HUDEP-2 (cell line): ENCODE results near the gene KCNQ1.

Experiments
- DNase-seq, 76 experiments: peaks; one replicate each; lab custom pipeline; 2025; ENCODE audit not compliant: unreplicated experiment in 76 of 76; lab: John Stamatoyannopoulos, UW

The KCNQ1 gene

DNA sequence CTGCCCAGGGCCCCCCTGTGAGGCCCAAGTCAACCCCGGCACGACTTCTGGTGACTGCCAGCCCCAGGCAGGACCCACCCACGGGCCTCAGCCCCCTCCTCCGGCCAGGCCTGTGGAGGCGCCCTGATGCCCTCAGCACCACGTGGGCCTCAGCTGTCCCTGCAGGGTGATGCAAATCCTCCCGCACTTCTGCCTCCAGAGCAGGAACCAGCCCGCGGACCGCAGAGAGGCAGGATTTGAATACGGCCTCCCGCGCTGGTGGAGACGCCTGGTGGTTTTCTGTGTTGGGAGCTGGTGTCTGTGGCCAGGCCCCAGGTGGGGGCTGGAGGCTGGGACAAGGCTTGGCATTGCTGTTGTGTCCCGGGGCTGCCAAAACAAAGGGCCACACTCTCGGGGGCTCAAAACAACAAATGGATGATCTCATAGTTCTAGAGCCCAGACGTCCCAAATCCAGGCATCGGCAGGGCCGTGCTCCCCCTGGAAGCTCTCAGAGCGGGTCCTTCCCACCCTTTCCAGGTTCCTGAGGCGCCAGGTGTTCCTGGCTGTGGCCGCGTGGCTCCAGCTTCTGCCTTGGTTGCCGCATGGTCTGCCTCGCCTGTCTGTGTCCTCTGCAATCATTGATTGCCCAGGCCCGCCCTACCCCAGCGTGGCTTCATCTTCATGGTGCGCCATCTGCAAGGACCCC, 19.9 kb upstream of the KCNQ1 start:
- no peak for DNase-seq

DNA sequence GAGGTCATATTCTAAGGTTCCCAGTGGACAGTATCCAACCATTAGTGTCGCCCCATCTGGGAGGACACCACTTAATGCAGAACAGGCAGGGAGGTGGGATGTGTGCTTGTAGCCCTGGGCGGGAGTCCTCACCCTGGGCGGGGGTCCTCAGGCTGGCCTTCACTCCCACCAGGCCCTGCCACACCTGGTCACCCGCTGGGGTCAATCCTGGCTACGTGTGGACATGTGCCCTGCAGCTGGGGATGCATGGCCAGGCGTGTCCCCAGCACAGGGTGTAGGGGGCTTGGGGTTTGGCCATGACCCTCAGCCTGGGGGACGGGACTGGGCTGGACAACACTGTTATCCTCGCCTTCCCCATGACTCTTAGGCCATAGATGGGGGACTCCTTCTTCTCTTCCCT, 19.3 kb upstream of the KCNQ1 start:
- no peak for DNase-seq

DNA sequence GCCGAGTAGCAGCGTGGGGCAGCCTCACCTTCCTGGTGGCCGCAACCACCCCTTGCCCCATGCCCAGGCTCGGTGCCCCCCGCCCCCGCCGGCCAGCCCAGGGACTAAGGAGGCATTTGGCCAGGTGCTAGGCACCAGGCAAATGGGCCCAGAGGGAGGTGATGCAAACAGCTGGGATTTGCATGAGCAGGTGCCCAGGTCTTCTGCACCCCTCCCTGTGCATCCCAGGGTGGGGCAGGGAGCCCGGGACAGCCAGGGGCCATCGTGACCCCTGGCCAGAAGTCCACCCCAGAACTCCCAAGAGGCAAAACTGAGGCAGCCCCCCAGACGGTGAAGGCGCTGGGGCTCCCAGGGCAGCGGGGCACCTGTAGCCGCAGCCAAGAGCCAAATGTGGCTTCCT, 18.6 kb upstream of the KCNQ1 start:
- DNase-seq = no peak

DNA sequence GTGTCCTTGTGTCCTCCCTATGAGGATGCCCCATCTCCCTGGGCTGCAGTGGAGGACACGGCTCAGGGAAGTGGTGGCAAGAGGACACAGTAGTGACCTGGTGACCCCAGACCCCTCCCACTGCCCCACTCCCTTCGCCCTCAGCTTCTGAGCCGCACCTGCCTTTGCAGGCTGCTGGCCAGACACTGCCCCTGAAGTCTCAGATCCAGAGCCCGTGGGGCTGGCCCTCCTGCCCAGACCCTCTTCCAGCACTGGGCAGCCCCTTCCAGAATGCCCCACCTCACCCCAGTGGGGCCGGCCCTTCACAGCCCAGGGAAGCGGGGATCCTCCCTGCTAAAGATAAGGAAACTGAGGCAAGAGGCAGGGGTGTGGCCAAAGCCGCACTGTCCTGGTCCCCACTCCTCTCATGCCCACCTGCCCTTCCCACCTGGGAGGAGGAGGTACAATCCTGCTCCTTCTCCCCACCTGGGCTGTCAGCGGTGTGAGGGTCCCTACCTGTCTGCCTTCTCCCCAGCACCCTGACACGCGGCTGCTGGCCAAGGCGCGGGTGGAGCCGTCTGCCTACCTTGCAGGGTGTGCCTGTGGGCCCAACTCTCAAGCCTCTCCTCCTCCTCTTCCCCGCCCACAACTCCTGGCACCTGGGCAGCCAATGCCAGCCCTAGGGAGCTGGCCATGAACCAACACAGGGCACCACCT, 17.8 kb upstream of the KCNQ1 start:
- DNase-seq = no peak

DNA sequence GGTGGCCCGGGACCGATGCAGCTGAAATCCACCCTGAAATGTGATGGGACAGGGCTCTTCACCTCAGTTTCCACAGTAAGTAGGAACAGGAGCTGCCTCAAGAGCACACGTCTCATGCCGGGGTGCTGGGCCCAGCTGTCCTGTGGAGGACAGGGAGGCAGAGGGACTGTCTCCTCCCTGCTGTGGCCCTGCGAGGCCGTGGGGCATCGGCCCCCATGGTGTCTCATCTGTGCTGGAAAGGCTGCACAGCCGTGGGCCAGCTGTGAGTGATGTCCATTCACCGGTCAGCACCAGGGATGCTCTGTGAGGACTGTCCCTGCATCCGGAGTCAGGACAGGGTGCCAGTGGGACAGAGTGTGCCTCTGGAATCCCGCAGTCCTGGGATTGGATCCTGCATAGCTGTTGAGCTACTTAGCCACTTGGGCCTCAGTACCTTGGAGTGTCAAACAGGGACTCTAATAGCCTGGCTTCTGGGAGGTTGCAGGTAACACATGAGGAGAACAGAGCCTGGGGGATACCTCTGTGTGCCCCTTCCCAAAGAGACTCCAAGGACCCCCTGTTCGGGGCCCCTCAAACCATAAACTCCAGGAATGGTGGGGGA, 17.0 kb upstream of the KCNQ1 start:
- peak in 1 of 76 experiments; percentile 41 for DNase-seq

DNA sequence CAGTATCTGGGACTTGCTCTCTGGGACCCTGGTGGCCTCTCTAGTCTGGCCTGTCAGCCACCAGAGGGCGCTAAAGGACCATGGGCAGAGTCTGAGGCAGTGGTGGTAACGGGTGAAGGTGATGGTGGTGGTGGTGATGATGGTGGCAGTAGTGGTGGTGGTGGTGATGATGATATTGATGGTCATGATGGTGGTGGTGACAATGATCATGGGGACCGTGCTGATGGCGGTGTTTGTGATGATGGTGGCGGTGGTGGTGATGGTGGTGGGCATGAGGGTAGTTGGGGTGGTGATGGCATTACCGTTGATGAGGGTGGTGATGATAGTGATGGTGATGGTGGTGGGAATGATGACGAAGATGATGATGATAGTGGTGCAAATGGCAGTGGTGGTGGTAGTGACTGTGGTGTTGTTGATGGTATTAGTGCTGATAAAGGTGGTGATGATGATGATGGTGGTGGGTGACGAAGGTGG, 16.4 kb upstream of the KCNQ1 start:
- peak in 67 of 76 experiments; percentile 10 to 82 (median 60) for DNase-seq

DNA sequence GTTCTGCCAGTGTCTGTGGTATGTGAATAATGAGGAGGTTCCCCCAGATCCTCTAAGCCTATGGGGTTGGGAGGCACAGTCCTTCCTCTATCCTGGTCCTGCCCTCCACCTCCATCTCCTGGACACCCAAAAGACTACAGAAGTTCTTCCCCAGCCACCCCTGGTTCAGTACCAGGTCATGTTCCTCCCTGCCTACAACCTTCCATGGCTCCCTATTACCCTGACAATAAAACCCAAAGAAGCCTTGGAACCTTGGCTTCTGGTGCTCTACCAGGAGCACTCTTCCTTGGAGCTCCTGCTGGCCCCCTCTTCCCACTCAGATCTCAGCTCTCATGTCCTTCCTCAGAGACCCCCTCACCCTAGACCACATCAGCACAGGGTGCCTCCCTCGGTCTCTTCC, 13.4 kb upstream of the KCNQ1 start:
- no peak for DNase-seq

DNA sequence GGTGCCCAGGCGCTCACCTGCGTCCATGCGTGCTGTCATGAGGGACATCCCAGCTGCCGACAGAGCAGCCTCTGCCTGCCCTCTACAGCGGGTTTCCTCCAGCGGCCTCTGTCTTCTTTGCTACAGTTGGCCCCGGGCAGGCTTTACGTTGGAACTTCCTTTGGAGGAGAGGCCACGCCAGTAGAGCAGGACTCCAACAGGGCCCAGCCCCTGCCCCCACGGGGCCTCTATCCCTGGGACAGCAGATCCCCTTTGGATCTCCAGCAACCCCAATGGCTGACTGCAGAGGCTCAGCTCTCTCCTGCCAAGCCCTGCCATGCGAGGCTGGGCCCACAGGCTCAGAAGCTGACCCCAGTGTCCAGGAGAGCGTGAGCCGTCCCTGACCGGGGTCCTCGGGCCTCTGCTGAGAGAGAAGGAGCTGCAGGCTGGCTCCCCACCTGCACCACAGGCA, 12.6 kb upstream of the KCNQ1 start:
- no peak for DNase-seq

DNA sequence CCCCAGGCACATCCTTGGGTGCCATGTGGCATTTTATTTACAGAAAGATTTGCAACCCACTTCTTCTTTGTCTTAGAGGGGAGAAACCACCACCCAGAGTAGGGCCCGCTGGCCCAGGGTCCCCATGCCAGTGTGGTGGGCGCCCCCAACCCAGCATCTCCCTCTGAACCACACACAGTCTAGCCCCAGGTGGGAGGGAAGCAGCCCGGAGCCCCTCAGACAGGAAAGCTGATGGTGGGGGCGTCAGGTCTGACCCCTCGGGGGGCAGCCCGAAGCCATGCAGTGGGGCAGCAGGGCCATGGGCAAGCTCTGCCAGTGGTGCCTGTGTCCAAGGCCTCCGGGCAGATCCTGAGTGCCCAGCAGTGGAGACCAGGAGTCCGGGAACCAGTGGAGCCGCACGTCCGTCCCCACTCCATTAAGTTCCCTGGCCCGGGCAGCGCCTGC, 12.2 kb upstream of the KCNQ1 start:
- no peak for DNase-seq

DNA sequence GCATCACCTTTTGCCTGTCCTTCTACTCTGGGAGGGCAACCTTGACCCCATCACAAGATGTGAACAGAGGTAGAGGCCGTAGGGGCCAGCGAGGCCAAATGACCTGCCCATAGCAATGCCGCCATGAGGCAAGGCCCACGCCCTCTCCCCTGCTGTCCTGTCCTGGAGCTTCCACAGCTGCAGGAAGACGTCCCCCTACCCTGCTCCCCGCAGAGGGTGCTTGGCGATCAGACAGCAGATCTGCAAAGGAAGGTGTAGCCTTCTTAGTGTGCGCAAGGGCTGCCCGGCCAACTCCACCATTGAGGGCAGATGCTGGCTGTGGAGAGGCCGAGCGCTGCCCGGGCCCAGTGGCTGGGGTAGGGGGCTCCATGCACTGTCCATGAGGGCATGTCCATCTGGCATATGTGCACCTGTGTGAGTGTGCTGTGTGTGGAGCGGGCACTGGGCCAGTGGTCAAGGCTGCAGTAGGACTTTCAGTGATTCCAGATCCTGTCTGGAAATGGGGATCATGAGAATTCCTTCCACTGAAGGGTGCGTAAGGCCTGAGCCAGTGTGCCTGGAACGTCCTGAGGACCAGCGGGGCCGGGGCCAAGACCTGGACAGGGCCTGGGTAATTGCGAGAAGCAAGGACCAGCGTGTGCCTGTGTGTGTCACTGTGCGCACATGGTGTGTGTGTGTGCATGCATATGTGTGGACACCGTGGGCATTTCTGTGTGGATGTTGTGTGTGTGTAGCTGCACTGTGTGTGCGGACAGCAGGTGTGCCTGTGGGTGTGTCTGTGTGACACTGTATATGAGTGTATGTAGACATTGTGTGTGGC, 11.5 kb upstream of the KCNQ1 start:
- no peak for DNase-seq

DNA sequence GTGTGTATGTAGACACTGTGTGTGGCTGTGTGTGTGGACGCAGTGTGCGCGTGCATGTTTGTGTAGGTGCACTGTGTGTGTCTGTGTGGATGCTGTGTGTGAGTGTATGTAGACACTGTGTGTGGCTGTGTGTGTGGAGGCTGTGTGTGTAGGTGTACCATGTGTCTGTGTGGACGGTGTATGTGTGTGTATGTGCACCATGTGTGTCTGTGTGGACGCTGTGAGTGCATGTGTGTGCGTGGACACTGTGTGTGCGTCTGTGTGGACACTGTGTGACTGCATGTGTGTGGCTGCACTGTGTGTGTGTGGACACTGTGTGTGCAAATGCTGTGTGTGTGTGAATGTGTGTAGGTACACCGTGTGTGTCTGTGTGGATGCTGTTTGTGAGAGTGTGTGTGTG, 10.8 kb upstream of the KCNQ1 start:
- no peak for DNase-seq

DNA sequence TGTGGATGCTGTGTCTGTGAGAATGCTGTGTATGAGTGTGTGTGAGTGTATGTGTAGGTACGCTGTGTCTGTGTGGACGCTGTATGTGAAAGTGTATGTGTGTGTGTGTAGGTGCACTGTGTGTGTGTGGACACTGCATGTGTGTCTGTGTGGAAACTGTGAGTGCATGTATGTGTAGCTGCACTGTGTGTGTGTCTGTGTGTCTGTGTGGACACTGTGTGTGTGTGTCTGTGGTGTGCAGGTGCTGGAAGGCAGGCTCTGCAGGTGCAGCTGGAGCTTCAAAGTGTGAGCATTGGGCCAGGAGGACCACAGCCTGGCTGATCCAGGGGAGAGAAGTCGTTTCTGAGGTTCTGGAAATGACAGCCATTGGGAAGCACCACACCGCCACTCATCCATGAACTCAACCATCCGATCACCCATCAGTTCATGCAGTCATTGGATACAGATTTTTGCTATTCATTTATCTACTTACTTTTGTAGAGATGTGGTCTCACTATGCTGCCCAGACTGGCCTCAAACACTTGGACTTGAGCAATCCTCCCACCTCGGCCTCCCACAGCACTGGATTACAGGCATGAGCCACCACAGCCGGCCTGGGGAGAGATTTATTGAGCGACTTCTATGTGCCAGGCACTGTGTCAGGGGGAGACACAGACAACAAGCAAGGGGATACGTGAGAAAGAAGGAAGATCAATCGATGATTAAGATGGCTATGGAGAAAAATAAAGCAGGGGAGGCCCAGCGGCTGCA, 10.1 kb upstream of the KCNQ1 start:
- DNase-seq = no peak

DNA sequence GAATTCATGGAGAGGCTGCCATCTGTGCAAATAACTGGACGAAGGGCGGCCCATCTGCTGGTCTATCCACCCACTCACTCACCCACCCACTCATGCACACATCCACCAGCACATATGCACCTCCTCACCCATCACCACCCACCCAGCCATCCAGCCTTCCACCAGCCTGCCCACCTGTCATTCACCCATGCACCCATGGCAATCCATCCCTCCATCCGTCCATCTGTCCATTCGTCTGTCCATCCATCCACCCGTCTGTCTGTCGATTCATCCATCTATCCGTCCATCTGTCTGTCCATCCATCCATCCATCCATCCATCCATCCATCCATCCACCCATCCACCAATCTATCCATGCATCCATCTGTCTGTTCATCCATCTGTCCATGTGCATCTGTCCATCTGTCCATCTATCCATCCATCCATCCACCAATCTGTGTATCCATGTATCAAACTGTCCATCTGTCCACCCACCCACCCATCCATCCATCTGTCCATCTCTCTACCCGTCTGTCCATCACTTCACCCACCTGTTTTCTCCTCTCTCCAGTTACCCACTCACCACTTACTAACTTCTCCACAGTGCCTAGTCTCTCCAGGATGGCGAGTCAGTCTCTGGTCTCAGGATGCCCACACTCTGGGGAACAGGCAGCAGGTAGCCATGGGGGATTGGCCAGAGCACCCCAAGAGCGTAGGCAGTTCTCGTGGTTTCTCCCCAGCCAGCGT, 9.4 kb upstream of the KCNQ1 start:
- no peak for DNase-seq

DNA sequence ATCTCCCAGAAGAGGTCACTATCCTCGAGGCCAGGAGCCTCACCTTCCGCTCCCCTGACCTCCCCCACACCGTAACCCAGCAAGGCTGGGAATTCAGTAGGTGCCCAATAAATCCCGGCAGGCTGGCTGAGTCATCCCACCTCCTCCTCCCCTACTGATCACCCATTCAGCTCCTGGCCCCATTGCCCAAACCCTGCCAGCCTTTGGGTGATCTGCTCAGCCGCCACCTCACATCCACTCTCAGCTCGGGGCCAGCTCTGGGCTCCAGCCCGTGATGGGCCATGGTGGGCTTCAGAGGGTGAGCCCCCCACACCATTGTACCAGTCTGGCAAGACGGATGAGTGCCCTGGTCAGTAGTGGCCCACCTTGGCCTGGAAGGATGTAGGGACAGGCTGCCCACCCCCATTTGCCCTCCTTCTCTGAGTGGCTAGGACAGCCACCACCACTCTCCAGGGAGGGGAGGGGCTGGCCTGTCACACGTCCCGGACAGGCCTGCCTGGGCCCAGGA, 8.7 kb upstream of the KCNQ1 start:
- no peak for DNase-seq

DNA sequence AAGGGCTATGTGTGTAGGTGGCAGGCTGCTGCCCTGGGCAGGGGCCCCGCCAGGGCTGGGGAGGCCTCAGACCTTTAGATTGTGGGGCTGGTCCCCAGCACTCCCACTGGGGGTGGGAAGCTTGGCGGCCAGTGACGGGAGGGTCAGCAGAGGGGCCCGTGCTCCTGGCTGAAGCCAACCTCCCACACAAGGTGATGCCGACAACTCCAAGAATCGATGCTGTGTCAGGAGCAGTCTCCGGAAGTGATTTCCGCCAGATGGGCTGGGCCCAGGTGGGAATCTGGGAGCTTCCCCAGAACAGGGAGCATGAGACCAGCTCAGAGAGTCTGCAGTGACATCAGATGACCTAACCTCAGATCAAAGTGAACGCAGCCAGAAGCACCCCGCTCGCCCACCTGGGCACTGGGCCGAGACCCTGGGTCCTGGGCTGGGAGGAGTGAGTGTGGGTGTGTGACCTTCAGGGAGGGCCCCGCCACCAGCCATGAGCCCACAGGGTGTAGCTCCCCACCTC, 8.2 kb upstream of the KCNQ1 start:
- no peak for DNase-seq

DNA sequence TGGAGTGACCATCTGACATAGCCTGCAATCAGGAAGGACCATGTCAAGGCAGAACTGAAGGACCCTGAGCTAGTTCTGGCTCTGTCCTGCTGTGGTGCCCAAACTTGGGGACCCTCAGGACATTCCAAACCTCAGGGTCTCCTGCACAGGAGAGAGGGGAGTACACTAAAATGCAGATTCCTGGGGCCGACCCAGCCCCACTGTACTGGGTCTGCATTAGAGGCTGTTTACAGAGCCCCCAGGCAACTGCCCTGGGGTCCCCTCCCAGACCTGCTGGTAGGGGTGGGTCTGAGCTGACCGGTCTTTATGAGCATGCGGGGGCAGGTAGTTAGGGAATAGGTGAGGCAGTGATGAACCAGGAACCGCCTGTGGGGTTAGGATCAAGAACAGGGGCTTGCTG, 7.3 kb upstream of the KCNQ1 start:
- no peak for DNase-seq

DNA sequence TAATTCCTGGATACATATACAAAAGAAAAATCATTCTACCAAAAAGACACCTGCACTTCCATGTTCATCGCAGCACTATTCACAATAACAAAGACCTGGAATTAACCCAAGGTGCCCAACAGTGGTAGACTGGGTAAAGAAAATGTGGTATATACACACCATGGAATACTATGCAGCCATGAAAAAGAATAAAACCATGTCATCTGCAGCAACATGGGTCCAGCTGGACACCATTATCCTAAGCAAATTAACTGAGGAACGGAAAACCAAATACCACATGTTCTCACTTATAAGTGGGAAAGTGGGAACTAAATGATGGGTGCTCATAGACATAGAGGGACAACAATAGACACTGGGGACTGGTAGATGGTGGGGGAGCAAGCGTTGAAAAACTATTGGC, 5.0 kb upstream of the KCNQ1 start:
- no peak for DNase-seq

DNA sequence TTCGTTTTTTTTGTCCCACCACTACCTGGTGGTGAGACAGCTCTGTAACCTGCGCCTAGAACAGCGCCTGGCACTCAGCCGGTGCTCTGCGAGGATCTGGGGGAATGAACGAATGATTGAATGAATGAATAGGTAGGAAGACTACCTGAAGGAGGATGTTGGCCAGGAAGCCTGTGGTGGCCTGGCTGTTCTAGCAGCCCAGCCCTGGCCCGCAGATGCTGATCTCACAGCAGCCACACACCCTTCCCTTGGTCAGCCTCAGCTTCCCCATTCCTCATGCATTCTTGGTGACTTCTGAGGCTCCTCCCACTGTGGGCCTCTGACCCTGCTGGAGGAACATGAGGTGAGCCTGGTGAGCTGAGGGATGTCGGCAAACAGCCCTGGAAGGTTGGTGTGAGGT, 4.2 kb upstream of the KCNQ1 start:
- DNase-seq = no peak

DNA sequence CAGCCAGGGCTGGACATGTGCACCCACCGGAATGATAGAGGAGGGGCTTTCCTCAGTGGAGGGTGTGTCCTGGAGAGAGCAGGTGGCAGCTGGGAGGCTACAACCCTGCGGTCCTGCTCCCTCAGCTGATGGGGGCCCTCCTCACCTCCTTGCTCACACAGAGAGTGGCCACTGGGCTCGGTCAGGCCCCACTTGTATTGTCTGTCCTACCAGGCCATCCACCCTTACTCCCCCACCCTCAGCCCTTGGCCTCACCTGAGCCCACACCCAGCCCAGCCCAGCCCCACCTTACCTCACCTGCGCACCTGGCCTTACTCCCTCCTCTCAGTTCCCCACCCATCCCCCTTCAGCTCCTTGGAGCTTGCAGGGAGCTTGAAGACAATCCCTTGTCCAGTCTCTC, 3.6 kb upstream of the KCNQ1 start:
- no peak for DNase-seq
